VCaP (cell line): ENCODE results near the gene PHF13.

ENCODE experiments used
- H3K27ac ChIP-seq: fragments of 450-650 bp; 2 replicates; pipeline ENCODE4 v1.5.1; 2017
- CTCF ChIP-seq: fragments of 450-650 bp; conservative IDR thresholded peaks from 2 replicates; pipeline ENCODE4 v1.5.1; 2017; ENCODE audit warnings: mild to moderate bottlenecking, moderate library complexity

PHF13 gene

GRCh38 chr1:6612641-6613360 lies 730 bp upstream of the PHF13 start:
- peak overlapping the region; percentile 89 for H3K27ac ChIP-seq
- TF ChIP-seq CTCF, result peak; percentile 8; the same call in 1 of the 2 replicates

GRCh38 chr1:6614019-6614928 lies 743 bp downstream of the PHF13 start:
- no peak for TF ChIP-seq CTCF
- peak overlapping the region; percentile 89 for H3K27ac ChIP-seq

GRCh38 chr1:6614929-6615785 lies 1.6 kb downstream of the PHF13 start:
- peak overlapping the region; percentile 89 for H3K27ac ChIP-seq
- no peak for TF ChIP-seq CTCF

GRCh38 chr1:6619045-6619444 lies 5.5 kb downstream of the PHF13 start:
- no peak overlapping the region for H3K27ac ChIP-seq
- no peak for TF ChIP-seq CTCF

GRCh38 chr1:6621429-6622391 lies 8.2 kb downstream of the PHF13 start:
- TF ChIP-seq CTCF, result no peak

GRCh38 chr1:6622396-6623152 lies 9.0 kb downstream of the PHF13 start:
- H3K27ac ChIP-seq, result peak overlapping the region; percentile 96
- TF ChIP-seq CTCF, result no peak

More at GRCh38 chr1:6621429-6622391, 8.2 kb downstream of the PHF13 start:
- peak overlapping the region; percentile 96; the same call in 1 of the 2 replicates for H3K27ac ChIP-seq
